SH-SY5Y (cell line): ENCODE measurements around the gene RAB8B.

Source experiments
- GATA2 ChIP-seq: IDR thresholded peaks from 2 replicates; pipeline ENCODE4 v1.6.1; 2011; ENCODE audit warnings: mild to moderate bottlenecking, low read depth, low read length
- GATA3 ChIP-seq: IDR thresholded peaks from 2 replicates; pipeline ENCODE4 v1.6.1; 2011; ENCODE audit warnings: low read depth, mild to moderate bottlenecking, low read length, moderate library complexity

- TF ChIP-seq GATA2 (no peak), GATA3 (no peak)
These were observed 42.3 kb downstream of the RAB8B start for GRCh38 chr15:63231706-63232105.
